IPS-18c (cell line): ENCODE data around the gene TMPRSS2.

ENCODE experiments used
- H3K4me3 ChIP-seq: 2 replicates; pipeline ENCODE4 v1.7.0; 2013; ENCODE audit warnings: low read depth, mild to moderate bottlenecking, low read length, moderate library complexity; ENCODE audit not compliant: insufficient read depth
- H3K9me3 ChIP-seq: one replicate; pipeline ENCODE4 v1.6.1; 2013; ENCODE audit warnings: mild to moderate bottlenecking, low read length, moderate library complexity; ENCODE audit not compliant: control insufficient read depth, insufficient read depth

TMPRSS2 gene

DNA sequence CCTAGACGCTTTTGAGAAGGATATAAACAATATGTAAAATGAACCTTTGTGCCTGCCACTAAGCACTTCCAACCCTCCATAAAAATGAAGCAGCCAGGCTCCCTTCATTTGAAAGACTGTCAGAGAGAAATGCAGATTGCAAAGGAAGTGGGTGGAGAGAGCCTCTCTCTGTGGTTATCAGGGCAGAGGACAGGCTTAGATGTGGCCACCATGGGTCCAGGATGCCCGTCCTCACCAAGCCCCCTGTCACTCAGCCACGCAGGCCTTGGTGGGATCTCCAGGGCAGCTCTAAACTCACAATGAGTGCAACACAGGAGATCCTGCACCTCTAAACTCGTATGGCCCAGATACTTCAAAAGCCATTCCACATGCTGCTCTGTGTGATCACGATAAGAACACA, 37.9 kb downstream of the TMPRSS2 start:
- H3K9me3 ChIP-seq, result no peaks in the 10 kb centered on the region

GRCh38 chr21:41466024-41466820, 41.7 kb downstream of the TMPRSS2 start:
- peaks cover 7% of the 10 kb centered on the region for H3K9me3 ChIP-seq
- H3K4me3 ChIP-seq, result no peak overlapping the region

More for the DNA sequence above, 37.9 kb downstream of the TMPRSS2 start:
- no peak overlapping the region for H3K4me3 ChIP-seq

DNA sequence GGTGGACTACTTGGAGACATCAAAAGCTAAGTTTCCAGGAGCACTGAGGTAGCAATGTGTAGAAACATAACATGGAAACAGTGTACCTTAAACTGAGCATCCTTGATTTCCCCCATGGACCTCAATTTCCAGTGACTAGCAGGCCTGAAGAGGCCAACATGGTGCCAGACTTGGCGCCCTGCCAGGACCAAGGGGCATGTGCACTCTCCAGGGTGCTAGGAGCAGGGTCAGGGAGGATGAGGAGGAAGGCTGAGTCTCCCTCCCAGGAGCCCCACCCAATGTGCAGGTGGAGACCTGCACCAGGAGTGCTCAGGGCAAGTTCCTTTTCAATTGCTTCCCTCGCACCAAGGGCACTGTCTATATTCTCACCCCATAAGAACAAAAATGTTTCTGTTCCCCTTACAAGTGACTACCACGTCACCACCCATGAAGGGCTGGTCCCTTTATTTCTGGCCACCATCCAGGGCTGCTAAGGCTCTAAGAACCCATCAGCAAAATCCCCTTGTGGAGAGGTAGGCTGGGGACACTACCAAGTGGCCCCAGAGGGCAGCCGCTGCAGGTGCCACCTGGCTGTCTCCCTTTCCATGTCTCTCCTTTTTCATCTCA, 42.7 kb downstream of the TMPRSS2 start:
- peaks cover 7% of the 10 kb centered on the region for H3K9me3 ChIP-seq

DNA sequence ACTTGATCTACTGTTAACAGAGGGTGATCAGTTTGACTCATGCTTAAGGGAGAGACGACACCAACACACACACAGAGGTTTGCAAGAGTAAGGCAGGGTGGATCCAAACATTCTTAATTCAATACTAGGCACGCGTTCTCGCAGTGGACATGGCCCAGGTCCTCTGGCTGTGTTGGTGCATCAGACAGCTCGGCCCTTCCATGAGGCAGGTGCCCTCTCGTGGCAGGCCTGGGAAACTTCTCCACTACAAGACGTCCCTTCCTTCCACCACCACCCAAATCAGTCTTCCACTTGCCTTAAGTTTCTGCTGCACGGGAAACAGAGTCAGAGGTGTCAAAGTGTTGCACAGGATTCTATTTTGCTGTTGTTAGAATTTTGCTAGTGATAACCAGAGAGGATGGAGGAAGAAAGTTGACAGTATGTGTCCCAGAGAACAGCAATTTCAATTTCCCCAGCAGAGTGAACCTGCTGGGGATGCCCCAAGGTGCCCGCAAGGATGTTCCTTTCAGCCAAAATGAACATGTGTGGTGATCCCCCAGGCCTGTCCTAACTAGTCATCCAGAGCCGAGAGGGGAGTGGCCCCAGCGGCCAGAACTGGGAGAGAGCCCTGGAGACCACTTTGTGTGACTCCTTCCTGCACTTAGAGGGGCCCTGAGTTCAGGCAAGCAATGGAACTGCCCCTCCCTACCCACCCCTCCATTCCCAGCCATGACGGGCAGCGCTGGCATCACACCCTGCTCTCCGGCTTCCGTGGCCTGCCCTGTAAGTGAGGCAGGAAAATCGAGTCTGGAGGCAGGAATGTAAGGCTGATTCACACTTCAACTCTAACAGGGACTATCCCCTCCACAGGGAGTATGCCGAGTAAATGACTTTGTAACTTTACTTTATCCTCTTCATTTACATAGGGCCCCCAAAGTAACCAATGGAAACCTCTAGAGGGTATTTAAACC, 47.1 kb downstream of the TMPRSS2 start:
- Histone ChIP-seq H3K4me3 (no peak overlapping the region), H3K9me3 (peaks cover 7% of the 10 kb centered on the region)

More for the DNA sequence above, 42.7 kb downstream of the TMPRSS2 start:
- H3K4me3 ChIP-seq, result no peak overlapping the region

- Histone ChIP-seq H3K9me3 (peaks cover 7% of the 10 kb centered on the region), H3K4me3 (no peak overlapping the region)
Observed at GRCh38 chr21:41459884-41460534, 47.9 kb downstream of the TMPRSS2 start.

- Histone ChIP-seq H3K4me3 (no peak overlapping the region), H3K9me3 (peaks cover 2% of the 10 kb centered on the region)
Observed at GRCh38 chr21:41458559-41458958, 49.4 kb downstream of the TMPRSS2 start.

GRCh38 chr21:41458121-41458520, 49.8 kb downstream of the TMPRSS2 start:
- H3K4me3 ChIP-seq, result no peak overlapping the region
- H3K9me3 ChIP-seq, result no peaks in the 10 kb centered on the region

DNA sequence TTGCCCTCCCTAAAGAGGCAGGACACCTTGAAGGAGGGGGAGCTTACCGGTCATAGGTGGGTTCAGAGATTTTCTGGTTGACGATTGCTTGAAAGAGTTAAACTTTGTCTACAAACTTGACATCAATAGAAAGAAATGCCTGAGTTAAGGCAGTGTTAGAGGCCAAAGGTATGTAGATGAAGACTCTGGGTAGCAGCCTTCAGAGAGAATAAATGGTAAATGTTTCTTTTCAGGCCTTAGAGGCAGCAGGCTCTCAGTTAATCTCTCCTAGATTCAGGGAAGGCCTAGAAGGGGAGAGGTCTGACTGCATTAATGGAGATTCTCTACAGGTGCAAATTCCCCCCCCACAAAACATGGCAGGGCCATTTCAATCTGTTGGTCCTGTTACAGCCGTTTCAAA, 54.2 kb downstream of the TMPRSS2 start:
- no peaks in the 10 kb centered on the region for H3K9me3 ChIP-seq
- H3K4me3 ChIP-seq, result no peak overlapping the region

DNA sequence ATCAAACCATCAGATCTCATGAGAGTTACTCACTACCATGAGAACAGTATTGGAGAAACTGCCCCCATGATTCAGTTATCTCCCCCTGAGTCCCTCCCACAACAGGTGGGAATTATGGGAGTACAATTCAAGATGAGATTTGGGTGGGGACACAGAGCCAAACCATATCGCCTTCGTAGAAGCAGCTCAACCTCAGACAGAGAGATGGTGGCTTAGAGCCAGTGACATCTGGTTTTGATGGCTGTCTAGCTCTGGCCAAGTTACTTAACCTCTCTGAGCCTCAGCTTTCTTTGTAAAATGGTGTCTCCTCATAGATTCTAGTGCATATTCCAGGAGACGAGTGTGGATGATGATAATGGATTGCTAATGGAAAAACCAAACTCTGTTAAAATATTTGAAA, 54.8 kb downstream of the TMPRSS2 start:
- Histone ChIP-seq H3K4me3 (no peak overlapping the region), H3K9me3 (no peaks in the 10 kb centered on the region)

DNA sequence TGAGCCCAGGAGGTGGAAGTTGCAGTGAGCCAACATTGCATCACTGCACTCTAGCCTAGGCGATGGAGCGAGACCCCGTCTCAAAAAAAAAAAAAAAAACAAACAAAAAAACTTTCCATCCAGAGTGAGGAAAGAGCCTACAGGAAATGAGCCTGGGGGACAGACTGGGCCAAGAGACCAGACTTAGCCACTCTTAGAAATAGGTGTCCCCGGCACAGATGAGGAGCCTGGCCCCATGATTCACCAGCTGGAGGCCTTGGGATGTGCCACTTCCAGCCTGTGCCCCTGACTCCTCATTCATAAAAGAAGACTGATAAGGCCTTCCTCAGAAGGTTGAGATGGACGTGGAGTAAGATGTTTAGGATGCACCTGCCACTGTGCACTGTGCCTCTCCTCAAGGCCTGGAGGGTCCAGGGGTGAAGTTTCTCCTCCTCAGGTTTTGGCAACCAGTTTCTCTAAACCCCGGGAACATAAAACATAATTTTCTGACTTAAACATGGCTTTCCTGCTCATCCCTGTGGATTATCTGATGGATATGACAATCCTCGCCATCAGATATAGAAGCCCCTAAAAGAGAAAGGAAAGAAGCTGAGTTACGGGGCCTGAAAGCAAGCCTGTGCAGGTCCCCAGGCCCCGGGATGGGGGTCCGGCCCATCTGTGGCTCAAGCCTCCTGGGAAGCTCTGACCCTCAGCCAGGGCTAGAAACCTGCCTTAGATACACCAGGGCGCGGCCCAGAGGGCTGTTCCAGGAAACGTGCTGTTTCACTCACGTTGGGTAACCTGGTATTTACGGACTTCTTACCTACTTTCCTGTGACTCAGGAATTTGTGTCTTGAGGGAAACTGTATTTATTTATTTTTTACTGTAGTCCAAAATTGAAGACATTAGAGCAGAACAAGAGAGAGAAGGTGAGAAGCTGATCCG, 55.9 kb downstream of the TMPRSS2 start:
- no peaks in the 10 kb centered on the region for H3K9me3 ChIP-seq

DNA sequence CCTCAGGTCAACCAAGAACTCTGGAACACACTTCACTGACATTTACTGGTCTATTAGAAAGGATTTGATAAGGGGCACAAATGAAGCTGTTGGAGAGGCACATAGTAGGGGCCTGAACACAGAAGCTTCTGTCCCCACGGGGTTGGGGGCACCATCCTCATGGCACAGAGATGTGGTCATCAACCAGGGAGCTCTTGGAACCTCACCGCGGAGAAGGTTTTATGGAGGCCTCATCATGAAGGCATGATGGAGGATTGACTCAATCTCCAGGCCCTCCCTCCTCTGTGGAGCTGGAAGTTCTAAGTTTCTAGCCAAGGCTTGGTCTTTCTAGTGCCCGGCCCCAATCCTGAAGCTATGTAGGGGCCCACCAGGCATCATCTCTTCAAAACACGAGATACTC, 58.3 kb downstream of the TMPRSS2 start:
- Histone ChIP-seq H3K4me3 (no peak overlapping the region), H3K9me3 (no peaks in the 10 kb centered on the region)

More for the DNA sequence above, 55.9 kb downstream of the TMPRSS2 start:
- H3K4me3 ChIP-seq, result no peak overlapping the region

DNA sequence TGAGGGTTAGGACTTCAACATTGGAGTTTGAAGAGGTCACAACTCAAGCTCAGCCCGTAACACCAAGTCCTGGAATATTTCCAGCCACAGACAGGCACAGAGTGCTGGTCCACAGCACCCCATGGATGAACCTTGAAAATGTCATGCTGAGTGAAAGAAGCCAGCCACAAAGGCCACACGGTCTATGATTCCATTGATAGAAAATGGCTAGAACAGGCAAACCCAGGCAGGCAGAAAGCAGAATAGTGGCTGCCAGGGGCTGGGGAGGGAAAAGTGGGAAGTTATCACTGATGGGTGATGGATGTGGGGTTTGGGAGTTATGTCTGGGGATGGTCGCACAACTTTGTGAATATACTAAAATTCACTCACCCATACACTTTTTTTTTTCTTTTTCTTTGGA, 60.6 kb downstream of the TMPRSS2 start:
- Histone ChIP-seq H3K4me3 (no peak overlapping the region), H3K9me3 (no peaks in the 10 kb centered on the region)

DNA sequence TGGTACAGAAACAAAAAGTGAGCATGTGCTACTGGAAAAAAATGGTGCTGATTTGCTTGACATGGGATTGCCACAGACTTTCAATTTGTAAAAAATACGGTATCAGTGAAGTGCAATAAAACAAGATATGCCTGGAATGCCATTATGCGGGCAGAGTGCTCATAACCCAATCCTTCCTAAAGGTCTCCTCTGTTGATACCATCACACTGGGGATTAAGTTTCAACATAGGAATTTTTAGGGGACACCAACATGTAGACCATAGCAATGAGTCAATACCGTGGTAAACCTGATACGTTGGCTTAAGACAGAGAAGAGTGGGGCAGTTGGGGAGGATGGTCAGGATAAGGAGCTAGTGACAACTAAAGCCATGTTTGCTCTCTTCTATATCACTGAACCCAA, 61.4 kb downstream of the TMPRSS2 start:
- Histone ChIP-seq H3K4me3 (no peak overlapping the region), H3K9me3 (no peaks in the 10 kb centered on the region)

DNA sequence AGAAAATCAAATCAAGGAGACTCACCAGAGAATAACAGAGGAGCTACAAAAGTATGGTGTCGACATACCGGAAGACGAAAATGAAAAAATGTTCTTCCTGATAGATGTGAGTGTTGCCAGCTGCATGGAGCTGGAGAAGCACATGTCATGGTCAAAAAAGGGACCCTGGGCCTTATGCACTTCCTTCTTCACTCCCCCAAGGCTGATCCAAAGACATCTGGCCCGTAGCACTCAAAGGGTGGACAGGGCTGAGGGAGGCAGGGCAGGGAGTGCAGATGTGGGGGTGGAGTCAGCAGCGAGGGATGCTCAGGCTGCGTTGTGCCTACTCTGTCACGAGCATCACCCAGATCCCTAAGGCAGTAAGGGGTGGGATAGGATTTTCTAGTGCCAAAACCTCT, 62.5 kb downstream of the TMPRSS2 start:
- no peak overlapping the region for H3K4me3 ChIP-seq
- no peaks in the 10 kb centered on the region for H3K9me3 ChIP-seq

DNA sequence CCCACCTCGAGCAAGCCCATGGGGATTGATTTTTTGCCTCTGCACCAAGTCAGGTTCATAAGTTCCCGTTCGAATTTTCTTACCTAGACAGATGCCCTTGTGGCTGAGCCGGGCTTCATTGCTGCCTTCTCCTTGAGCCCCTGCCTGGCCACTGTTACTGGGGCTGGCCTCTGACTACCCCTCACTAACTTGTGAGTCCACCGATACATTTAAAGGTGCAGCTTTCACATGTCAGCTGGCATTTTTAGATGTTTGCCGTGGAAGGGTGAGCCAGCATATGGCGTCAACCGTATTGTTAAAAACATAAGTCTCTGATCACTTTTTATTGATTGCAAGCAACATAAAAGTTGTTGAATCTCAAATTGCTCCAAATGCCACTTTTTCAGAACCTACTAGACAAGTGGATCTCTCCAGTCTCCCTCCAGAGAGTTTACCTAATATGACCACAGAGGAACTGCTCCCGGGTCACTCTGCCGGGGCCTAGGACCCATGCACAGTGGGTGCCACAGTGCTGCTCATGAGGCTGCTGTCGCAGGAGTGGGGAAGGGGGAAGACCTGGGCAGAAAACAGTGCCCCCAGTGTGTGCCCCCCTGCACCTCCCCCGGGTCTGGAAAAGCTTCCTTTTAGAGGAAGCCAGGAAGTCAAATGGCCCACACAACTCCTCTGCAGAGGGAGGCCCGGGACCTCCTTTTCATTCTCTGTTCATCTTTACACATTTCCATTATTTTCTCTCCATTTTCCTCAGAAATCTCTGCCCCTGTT, 63.1 kb downstream of the TMPRSS2 start:
- Histone ChIP-seq H3K9me3 (no peaks in the 10 kb centered on the region), H3K4me3 (no peak overlapping the region)

- H3K9me3 ChIP-seq, result no peaks in the 10 kb centered on the region
Observed at GRCh38 chr21:41443562-41443961, 64.4 kb downstream of the TMPRSS2 start.

More at GRCh38 chr21:41443562-41443961, 64.4 kb downstream of the TMPRSS2 start:
- H3K4me3 ChIP-seq, result no peak overlapping the region
